Fibroblast of mammary gland (primary cell): ENCODE data around the gene PIM3.

Experiments
- DNase-seq: peaks from one replicate; pipeline ENCODE4 v3.0.0-alpha.2; 2010; ENCODE audit warnings: low read depth
- H3K4me3 ChIP-seq: 2 replicates; pipeline ENCODE4 v1.5.1; 2011; ENCODE audit warnings: low read depth, mild to moderate bottlenecking, low read length, moderate library complexity; ENCODE audit not compliant: control insufficient read depth
- TF ChIP-seq, protein P1 (sequence below): conservative IDR thresholded peaks from 2 replicates; pipeline ENCODE4 v1.5.1; 2011; ENCODE audit warnings: low read depth, low read length, inconsistent platforms; ENCODE audit not compliant: control insufficient read depth, insufficient read depth

Gene PIM3

DNA sequence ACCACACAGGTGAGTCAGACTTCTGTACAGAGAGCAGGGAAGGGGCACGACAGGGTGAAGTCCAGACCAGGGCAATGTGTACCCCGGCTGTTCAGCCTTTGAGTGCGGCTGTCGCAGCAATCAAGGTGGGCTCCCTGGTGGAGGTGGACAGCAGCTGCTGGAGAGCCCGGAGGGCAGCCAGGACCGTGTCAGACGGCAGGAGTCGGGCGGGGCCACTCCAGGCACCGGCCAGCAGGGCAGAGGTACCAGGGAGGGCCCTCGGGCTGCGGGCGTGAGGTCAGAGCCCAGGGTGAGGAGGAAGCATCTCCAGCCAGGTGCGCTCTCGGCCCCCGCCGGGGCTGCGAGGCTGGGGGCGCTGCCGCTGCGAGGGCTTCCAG, 802 bp upstream of the PIM3 start:
- H3K4me3 ChIP-seq = peak overlapping the region; percentile 43
- peak; percentile 51 for DNase-seq
- TF ChIP-seq, protein P1, sequence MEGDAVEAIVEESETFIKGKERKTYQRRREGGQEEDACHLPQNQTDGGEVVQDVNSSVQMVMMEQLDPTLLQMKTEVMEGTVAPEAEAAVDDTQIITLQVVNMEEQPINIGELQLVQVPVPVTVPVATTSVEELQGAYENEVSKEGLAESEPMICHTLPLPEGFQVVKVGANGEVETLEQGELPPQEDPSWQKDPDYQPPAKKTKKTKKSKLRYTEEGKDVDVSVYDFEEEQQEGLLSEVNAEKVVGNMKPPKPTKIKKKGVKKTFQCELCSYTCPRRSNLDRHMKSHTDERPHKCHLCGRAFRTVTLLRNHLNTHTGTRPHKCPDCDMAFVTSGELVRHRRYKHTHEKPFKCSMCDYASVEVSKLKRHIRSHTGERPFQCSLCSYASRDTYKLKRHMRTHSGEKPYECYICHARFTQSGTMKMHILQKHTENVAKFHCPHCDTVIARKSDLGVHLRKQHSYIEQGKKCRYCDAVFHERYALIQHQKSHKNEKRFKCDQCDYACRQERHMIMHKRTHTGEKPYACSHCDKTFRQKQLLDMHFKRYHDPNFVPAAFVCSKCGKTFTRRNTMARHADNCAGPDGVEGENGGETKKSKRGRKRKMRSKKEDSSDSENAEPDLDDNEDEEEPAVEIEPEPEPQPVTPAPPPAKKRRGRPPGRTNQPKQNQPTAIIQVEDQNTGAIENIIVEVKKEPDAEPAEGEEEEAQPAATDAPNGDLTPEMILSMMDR = no peak

GRCh38 chr22:49961005-49961600, 531 bp downstream of the PIM3 start:
- no peak for DNase-seq
- peak overlapping the region; percentile 69 for H3K4me3 ChIP-seq
- TF ChIP-seq, protein P1 = no peak

- TF ChIP-seq, protein P1 = no peak
- H3K4me3 ChIP-seq = peak overlapping the region; percentile 69
- no peak for DNase-seq
These were observed 1.0 kb downstream of the PIM3 start for GRCh38 chr22:49961601-49962011.

DNA sequence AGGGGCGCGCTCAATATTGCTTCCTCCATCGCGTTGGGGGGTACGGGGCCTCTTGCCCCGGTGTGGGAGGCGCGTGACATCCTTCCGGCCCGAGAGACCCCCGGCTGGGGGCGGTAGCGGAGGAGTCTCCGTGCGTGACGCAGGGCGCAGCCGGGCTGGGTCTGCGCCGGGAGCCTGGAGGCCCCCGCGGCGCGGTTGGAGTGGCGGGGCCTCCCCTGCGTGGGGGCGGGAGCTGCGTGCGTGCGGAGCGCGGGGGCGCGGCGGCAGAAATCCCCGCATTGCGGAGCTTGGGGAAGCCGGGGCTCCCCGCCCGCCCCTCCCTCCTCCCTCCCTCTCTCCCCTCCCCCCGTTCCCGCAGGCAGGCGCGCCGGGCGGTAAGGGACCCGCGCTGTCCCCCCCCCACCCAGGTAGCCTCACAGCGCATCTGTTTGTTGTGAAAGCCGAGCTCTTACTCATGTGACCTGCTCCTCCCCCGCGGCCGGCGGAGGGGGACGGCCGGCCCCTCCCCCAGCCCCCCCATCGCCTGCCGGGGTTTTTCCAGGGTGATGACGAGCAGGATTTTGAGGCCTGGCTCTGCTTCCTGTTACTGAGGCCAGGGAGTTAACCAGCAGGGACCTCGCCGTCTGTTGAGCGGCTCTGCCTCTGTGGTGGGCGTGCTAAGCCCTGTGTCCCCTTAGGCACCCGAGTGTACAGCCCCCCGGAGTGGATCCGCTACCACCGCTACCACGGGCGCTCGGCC, 1.6 kb downstream of the PIM3 start:
- TF ChIP-seq, protein P1 = no peak
- DNase-seq = peak; percentile 91
- peak overlapping the region; percentile 69 for H3K4me3 ChIP-seq

DNA sequence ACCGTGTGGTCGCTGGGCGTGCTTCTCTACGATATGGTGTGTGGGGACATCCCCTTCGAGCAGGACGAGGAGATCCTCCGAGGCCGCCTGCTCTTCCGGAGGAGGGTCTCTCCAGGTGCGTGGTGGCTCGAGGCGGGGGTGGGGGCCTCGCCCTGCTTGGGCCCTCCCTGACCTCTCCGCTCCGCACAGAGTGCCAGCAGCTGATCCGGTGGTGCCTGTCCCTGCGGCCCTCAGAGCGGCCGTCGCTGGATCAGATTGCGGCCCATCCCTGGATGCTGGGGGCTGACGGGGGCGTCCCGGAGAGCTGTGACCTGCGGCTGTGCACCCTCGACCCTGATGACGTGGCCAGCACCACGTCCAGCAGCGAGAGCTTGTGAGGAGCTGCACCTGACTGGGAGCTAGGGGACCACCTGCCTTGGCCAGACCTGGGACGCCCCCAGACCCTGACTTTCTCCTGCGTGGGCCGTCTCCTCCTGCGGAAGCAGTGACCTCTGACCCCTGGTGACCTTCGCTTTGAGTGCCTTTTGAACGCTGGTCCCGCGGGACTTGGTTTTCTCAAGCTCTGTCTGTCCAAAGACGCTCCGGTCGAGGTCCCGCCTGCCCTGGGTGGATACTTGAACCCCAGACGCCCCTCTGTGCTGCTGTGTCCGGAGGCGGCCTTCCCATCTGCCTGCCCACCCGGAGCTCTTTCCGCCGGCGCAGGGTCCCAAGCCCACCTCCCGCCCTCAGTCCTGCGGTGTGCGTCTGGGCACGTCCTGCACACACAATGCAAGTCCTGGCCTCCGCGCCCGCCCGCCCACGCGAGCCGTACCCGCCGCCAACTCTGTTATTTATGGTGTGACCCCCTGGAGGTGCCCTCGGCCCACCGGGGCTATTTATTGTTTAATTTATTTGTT, 2.4 kb downstream of the PIM3 start:
- TF ChIP-seq, protein P1 = no peak
- DNase-seq = no peak
- H3K4me3 ChIP-seq = peak overlapping the region; percentile 52

- H3K4me3 ChIP-seq = peak overlapping the region; percentile 6
- no peak for DNase-seq
- TF ChIP-seq, protein P1 = no peak
These were observed 3.1 kb downstream of the PIM3 start for GRCh38 chr22:49963647-49964026.
